GM19455 (cell line): Measurements from ENCODE around the gene ZNF485.
A peak's percentile ranks its signal among the peaks of the same experiment; 100 is the strongest.
"Not testable (repeated sequence)": the region's sequence is repeated elsewhere in the genome, so short reads cannot be mapped to it uniquely, and the experiment has no call there.

Source experiments
- ATAC-seq: cut with Tn5 transposase; IDR thresholded peaks from one replicate; pipeline ENCODE4 v1.9.1; 2021; ENCODE audit not compliant: unreplicated experiment

Gene ZNF485

DNA sequence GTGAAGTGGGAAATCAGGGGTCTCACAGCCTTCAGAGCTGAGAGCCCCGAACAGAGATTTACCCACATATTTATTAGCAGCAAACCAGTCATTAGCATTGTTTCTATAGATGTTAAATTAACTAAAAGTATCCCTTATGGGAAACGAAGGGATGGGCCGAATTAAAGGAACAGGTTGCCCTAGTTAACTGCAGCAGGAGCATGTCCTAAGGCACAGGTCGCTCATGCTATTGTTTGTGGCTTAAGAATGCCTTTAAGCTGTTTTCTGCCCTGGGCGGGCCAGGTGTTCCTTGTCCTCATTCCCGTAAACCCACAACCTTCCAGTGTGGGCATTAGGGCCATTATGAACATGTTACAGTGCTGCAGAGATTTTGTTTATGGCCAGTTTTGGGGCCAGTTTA is 4.7 kb upstream of the ZNF485 start:
- ATAC-seq, result not testable (repeated sequence)

DNA sequence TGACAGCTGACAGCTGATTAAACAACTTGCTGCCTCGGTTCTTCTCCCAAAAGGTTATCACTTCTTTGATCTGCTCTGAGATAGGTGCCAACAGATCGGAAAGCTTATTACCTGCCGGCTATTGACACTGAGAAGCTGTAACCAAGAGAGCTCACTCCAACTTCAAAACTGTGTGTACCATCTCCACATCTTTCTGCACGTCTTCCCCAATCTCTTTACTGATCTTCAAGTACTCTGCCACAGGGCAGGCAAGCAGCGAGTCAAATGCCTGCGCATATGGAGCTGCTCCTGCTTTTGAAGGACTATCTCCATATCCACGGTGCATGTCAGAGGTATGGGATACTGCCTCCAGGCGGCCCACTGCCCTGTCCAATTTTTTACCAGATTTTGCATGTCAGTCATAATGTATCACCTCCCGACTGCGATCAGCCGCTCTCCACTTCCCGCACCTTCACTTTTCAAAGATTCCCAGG is 352 bp upstream of the ZNF485 start:
- ATAC-seq, result peak; percentile 35

DNA sequence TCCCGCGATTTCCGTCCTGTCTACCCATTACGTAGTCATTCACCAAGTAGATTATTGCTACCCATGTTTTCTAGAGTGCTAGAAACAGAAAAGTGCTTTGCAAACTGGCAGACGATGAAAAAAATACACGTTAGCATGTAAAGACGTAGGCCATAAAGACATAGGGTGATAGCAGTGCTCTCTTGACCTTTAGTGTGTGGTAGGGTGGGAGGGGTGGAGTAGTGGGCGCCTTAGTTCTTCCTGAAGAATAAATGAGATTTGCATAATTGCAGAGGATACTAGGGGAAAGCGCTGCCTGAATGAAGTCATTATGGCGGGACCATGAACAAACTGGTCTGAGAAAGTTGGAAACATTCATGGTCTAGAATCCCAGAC is 948 bp downstream of the ZNF485 start:
- no peak for ATAC-seq

DNA sequence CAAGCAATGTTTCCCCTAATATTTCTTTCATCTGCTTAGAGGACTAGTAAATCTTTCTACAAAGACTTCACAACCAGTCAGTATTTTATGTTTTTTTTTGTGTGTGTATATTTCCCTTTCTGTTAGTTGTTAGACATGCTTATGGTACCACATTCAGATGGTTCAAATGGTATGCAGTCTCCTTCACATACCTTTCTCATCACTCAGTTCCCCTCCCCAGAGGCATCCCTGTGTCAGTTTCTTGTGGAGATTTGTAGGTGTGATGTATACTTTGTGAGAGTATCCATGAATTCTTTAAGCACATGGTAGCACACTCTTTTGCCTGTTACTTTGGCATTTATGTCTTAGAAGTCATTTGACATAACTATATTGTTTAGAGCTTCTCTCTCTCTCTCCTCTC is 4.4 kb downstream of the ZNF485 start:
- ATAC-seq, result no peak

DNA sequence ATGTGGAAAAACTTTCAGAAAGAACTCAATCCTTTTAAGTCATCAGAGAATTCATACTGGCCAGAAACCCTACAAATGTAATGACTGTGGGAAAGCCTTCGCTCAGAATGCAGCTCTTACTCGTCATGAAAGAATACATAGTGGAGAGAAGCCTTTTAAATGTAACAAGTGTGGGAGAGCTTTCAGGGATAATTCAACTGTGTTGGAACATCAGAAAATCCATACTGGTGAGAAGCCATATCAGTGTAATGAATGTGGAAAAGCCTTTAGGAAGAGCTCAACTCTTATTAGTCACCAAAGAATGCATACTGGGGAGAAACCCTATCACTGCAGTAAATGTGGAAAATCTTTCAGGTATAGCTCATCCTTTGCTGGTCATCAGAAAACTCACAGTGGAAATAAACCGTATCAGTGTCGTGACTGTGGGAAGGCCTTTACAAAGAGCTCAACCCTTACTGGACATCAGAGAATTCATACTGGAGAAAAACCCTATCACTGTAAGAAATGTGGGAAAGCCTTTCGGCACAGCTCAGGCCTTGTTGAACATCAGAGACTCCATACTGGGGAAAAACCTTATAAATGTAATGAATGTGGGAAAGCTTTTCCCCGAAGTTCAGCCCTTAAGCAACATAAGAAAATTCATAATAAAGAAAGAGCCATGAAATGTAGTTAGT is 10.6 kb downstream of the ZNF485 start:
- no peak for ATAC-seq

DNA sequence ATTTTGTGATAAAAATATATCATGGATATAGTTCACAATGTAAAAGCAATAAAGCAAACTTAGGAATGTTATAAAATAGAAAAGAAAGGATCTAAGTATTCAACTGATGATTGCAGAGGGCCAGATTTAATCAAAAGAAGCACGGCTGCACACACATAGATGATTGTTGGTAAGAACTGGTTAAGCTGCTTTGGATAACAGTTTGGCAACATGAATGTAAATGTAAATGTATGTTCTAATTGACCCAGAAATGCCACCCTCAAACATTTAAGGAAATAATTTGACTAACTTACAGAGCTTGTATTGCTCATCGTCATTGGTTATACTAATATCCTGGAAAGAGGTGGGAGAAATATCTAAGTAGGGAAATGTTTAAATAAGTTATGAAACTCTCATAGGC is 13.1 kb downstream of the ZNF485 start:
- no peak for ATAC-seq

DNA sequence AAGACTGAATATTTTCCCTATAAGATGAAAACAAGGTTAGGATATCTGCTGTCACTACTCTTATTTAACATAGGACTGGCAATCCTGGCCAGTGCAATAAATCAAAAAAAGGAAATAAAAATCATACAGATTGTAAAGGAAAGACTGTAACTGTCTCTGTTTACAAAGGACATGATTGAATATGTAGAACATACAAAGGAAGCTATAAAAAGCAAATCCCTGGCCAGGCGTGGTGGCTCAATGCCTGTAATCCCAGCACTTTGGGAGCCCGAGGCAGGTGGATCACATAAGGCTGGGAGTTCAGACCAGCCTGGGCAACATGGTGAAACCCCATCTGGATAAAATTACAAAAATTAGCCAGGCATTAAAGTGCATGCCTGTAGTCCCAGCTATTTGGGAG is 15.8 kb downstream of the ZNF485 start:
- no peak for ATAC-seq

DNA sequence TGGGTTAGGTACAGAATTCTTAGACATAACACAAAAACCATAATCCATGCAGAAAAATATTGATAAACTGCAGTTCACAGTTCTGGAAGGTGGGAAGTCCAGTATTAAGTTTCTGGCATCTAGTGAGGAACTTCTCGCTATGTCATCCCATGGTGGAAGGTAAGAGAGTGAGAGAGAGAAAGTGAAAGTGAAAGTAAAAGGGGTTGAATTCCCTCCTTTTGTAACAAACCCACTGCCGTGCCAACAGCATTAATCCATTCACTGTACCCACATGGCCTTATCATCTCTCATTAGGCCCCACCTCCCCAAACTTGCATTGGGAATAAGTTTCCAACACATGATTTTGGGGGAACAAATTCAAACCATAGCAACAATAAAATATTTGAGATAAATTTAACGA is 17.1 kb downstream of the ZNF485 start:
- ATAC-seq, result no peak

DNA sequence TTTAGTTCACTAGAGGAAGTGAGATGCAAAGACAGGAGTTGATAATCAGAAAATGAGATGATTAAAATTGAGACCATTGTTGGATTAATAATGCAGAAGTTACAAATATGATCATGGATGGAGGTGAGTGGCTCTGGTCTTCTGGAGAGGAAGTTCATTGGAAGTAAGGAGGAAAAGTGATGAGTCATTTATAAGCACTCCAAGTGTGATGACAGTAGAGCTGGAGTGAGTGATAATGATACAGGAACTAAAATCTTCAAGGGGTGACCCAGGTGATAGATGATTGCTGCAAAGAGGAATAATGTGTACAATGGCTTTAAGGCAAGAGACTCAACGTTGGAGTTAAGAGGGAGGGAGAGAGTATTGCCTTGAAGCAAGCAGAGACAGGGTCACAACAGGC is 21.7 kb downstream of the ZNF485 start:
- no peak for ATAC-seq

DNA sequence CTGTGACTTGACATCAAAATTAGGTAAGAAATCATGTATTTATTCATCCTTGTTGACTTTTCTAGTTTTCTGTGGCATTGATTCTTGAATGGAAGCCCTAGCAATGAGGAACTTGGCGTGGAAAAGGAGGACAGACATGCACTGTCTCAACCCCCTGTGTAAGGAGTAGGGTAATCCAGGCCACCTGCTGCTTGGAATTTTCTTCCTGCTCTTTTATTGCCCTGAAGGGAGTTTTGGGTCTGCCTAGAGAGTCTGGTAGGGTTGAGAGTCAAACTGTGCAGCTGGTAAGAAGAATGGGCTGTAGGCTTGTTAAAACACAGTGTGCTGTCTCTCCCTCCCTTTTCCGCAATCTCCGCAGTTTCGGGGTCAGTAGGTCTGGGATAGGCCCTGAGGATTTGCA is 22.7 kb downstream of the ZNF485 start:
- ATAC-seq, result no peak

DNA sequence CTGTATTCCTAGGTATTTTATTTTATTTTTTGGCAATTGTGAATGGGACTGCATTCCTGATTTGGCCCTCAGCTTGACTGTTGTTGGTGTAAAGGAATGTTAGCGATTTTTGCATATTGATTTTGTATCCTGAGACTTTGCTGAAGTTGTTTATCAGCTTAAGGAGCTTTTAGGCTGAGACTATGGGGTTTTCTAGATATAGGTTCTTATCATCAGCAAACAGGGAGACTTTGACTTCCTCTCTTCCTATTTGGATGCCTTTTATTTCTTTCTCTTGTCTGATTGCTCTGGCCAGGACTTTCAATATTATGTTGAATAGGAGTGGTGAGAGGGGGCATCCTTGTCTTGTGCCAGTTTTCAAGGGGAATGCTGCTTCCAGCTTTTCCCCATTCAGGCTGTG is 29.6 kb downstream of the ZNF485 start:
- not testable (repeated sequence) for ATAC-seq

DNA sequence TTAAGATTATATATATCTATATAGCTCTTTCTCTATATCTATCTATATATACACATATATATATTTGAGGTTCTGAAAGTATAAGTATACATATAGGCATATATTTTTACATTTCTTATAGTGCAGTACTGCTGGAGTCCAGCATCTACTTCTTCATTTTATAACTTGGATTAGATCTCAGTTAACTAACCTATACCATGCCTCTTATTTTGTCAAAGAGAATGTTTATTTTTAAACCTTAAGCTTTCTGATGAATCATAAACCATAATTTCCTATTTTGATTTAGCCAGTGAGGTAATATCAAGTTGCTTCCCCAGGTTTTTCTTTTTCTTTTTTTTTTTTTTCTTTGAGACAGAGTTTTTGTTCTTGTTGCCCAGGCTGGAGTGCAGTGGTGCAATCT is 34.4 kb downstream of the ZNF485 start:
- ATAC-seq, result no peak

DNA sequence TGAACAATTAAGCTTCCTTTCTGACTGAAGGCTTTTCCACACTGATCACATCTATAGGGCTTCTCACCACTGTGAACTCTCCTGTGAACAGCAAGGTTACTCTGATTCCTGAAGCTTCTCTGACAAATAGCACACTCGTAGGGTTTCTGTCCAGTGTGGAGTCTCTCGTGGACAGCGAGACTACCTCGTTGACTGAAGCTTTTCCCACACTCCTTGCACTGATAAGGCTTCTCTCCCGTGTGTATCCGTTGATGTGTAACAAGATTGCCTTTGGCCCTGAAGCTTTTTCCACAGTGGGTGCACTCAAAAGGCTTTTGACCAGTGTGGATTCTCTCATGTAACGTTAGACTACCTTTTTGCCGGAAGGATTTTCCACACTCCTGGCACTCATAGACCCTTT is 38.0 kb downstream of the ZNF485 start:
- ATAC-seq, result no peak

DNA sequence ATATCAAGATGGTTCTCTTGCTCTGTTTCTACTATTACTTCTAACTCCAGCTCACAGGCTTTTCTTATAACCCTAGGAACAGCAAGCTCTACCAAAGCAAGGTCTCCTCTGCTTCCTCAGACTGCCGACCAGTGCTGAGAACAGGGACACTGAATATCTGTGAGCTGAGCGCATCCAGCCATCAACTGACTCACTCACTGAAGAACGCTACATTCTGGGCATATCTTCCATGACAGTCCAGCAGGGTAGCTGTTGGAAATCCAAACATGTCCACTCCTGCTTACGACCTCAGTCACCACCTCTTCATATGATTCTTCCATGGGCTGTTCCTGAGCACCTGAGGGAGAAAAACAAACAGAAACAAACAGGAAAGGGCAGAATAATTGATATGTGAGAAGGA is 39.6 kb downstream of the ZNF485 start:
- no peak for ATAC-seq

DNA sequence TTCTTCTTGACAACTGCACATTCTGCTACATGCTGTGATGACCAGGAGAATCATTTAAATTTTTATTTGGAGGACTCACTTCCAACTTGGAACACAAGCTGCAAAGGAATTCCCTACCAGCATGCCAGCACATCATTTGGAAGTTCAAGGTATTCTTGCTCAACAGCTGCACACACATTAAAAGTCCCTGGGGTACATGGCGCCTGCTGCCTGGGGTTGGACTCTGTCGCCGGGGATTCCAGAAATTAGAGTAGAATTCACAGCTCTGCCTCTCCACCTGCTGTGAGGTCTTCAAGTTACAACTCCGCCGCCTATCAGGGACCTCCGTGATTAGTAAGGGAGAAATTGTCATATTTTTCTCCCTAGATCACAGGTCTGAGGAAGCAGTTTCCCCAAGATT is 41.3 kb downstream of the ZNF485 start:
- ATAC-seq, result no peak

DNA sequence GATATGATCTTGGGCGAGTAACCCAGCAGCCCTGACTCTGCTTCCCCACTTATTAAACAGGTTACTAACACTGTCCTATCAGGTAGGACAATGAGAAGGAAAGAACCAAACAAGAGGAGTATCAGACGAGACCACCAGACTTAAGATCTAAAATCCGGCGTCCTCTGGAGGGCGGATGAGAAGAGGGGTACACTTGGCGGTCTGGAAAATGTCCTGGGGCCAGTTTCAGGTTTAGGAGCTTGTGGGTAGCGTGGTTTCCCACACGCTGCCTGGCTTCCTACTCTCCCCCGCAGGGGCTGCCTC is 41.8 kb downstream of the ZNF485 start:
- no peak for ATAC-seq

DNA sequence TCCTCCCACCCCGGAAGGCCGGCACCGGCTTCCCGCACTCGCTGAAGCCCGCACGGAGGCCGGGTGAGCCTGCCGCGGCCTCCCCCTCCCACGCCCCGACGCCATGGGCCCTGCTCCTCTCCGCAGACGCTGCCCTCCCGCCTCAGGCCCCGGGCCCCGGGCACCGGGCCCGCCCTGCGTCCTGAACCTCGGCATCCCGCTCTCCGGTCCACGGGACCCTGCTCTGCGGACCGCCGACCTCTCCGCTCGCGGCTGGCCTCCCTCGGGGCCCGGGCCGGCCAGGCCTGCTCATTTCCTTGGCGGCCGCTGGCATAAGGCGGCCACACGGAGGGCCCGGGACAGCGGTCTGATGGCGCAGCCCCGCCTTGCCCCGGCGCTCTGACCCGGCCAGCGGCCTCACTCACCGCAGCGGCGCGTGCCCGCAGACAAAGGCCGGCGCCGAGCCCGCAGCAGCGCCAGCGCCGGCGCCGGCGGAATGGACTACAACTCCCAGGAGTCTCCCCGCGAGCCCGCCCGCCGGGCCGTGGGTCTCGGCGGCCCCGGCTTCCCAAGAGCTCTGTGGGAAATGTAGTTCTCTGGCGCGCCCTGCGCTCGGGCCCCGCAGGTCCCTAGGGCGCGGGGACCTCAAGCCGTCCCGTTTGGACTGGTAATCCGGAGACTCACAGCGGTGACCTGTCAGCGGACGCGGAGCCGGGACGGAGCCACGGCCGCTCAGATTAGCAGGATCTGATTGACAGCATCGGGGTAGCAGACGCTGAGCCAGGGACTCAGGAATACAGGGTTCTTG is 42.4 kb downstream of the ZNF485 start, which contains the start of gene ZNF32:
ZNF32 (minus strand) TSS at position 484 of the 787 bp plus-strand sequence. CDS start 2,748 bp downstream, outside the sequence.
- ATAC-seq, result peak; percentile 99

DNA sequence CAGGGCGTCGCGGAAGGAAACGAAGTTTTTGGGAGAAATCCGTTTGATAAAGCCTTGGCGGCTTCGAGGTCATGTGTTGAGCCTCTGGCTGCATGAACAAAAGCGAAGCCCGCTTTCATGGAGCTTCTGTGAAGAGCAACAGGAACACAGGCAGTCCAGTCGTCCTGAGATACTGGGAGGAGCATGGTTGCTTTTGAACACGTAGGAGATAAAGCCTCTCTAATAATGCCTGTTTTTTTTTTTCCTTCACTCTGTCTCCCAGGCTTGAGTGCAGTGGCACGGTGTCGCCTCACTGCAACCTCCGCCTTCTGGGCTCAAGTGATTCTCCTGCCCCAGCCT is 42.9 kb downstream of the ZNF485 start:
- ATAC-seq, result peak; percentile 14

DNA sequence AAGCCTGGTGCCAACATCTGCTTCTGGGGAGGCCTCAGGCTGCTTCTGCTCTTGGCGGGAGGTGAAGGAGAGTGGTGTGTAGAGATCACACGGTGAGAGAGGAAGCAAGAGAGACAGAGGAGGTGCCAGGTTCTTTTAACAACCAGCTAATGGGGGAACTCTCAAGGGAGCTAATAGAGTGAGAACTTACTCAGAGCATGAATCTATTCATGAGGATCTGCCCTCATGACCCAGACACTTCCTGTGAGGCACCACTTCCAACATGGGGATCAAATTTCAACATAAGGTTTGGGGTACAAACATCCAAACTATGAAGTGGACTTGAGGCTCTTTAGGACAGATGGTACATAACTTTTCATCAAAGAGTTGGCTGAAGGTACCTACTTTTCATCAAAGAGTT is 47.5 kb downstream of the ZNF485 start:
- no peak for ATAC-seq

DNA sequence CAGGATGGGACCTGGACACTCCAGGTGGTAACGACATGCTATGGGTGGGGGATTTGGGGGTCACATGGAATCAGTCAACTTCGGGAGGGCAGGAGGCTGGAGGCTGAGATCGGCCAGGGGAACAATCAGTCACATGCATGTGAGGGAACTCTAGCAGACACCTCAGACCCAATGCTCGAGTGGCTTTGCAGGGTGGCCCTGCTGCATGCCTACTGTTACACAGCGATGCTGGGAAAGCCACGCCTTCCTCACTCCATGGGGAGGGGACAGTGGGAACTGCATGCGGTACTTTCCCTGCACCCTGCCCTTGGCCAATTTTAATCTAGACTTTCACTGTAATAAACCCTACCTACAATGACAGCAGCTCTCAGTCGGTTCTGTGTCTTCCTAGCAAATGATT is 49.1 kb downstream of the ZNF485 start:
- no peak for ATAC-seq

DNA sequence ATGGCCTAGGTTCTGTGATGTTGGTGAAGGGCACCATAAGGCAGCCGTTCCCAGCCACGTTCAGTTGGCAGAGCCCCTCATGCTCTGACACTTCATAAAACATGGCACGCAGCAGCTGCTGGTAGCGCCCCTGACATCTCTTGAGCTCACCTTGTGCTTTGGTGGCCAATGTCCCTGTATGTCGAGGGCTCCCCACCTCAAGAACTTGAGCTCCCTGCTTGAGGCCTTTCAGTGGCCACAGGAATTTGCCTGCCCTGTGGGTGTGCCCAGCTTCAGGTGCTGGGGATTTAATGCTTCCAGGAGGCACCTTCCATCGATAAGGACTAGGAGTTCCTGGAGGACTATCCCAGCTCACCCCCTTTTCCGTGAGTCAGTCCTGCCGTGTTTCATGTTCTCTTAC is 52.0 kb downstream of the ZNF485 start:
- ATAC-seq, result no peak

DNA sequence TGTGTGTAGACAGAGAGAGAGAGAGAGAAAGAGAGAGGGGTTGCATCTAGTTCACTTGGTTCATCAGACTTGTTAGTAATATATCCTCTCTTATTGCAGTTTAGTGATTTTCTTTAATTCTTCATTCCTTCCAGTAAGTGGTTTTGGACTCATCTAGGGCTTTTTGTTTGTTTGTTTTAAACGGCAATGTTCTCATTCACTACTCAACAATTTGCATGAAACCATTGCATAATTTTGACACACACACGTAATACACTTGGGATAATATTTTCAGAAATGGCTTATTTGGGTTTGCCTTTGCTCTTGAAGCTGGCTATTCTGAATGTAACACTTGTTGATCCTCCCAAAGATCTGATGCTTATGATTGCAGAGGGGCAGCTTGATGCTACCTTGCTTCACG is 58.8 kb downstream of the ZNF485 start:
- ATAC-seq, result no peak

DNA sequence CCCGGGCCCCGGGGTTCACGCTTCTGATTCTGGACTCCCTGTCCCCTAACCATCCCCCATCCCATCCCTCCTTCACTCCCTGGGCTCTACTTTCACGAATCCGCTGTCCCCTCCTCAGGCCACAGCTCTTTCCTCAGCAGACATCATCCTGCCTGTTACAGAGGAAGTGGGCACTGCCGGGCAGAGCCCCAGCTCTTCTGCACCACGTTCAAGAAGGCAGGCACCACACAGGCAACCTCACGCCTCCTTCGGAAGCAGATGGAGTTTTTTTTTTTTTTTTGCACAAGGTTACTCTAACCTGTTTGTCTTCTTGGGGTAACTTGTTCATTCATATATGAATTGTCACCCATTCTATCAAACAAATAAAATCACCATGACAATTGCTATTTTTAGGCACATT is 60.3 kb downstream of the ZNF485 start:
- no peak for ATAC-seq
